GM12873 (cell line): Measurements from ENCODE around the gene SZT2.

Experiments used
- CTCF ChIP-seq: IDR thresholded peaks from 2 replicates; pipeline ENCODE4 v1.5.1; 2012; ENCODE audit warnings: low read depth, mild to moderate bottlenecking, moderate library complexity, low read length, control low read depth; ENCODE audit not compliant: insufficient read depth; ENCODE audit errors: missing control alignments

The SZT2 gene

GRCh38 chr1:43431676-43432075 is 42.0 kb downstream of the SZT2 start:
- TF ChIP-seq CTCF: no peak

GRCh38 chr1:43432171-43432860 is 42.6 kb downstream of the SZT2 start:
- TF ChIP-seq CTCF: no peak

GRCh38 chr1:43432907-43433306 is 43.2 kb downstream of the SZT2 start:
- TF ChIP-seq CTCF: no peak

- no peak for TF ChIP-seq CTCF
These were observed 44.6 kb downstream of the SZT2 start for GRCh38 chr1:43434256-43434655.

GRCh38 chr1:43435146-43436145 is 45.7 kb downstream of the SZT2 start:
- no peak for TF ChIP-seq CTCF

- TF ChIP-seq CTCF: no peak
These were observed 46.7 kb downstream of the SZT2 start for GRCh38 chr1:43436371-43436770.
